H9 (cell line): ENCODE measurements around the gene MFRP. TPM values are rescaled to one million over a fixed set of nuclear protein-coding genes. Genes with fewer than 3 reads are reported as not detected.

Experiments
- DNase-seq: peaks from one replicate; pipeline ENCODE4 v3.0.0-alpha.2; 2017
- H2AFZ ChIP-seq: one replicate; pipeline ENCODE4 v1.6.1; 2013; ENCODE audit warnings: mild to moderate bottlenecking, low read length, control low read depth, moderate library complexity
- H2AK5ac ChIP-seq: 2 replicates; pipeline ENCODE4 v1.6.1; 2013; ENCODE audit warnings: low read length, control low read depth, mixed read lengths; ENCODE audit not compliant: insufficient read length
- H2BK120ac ChIP-seq: one replicate; pipeline ENCODE4 v1.6.1; 2013; ENCODE audit warnings: low read depth, mild to moderate bottlenecking, low read length, control low read depth, inconsistent platforms; ENCODE audit not compliant: poor library complexity, severe bottlenecking
- H2BK12ac ChIP-seq: 2 replicates; pipeline ENCODE4 v1.6.1; 2013; ENCODE audit warnings: low read length, control low read depth, mixed read lengths, low read depth; ENCODE audit not compliant: insufficient read length
- H2BK15ac ChIP-seq: 2 replicates; pipeline ENCODE4 v1.6.1; 2013; ENCODE audit warnings: low read depth, low read length, control low read depth
- H2BK20ac ChIP-seq: one replicate; pipeline ENCODE4 v1.6.1; 2013; ENCODE audit warnings: low read depth, mild to moderate bottlenecking, low read length, control low read depth, inconsistent platforms; ENCODE audit not compliant: poor library complexity, severe bottlenecking
- H2BK5ac ChIP-seq: 2 replicates; pipeline ENCODE4 v1.6.1; 2013; ENCODE audit warnings: low read length, control low read depth, mixed read lengths; ENCODE audit not compliant: insufficient read length
- H3K14ac ChIP-seq: 2 replicates; pipeline ENCODE4 v1.6.1; 2013; ENCODE audit warnings: low read length, control low read depth; ENCODE audit not compliant: insufficient read depth
- H3K18ac ChIP-seq: 2 replicates; pipeline ENCODE4 v1.6.1; 2013; ENCODE audit warnings: low read depth, mild to moderate bottlenecking, mixed read lengths, low read length, control low read depth; ENCODE audit not compliant: insufficient read length
- H3K23ac ChIP-seq: 2 replicates; pipeline ENCODE4 v1.6.1; 2013; ENCODE audit warnings: low read length, control low read depth, mixed read lengths, low read depth; ENCODE audit not compliant: insufficient read length
- H3K23me2 ChIP-seq: 2 replicates; pipeline ENCODE4 v1.6.1; 2013; ENCODE audit warnings: low read depth, mild to moderate bottlenecking, mixed read lengths, low read length, control low read depth; ENCODE audit not compliant: insufficient read length, poor library complexity, severe bottlenecking
- H3K27ac ChIP-seq: 2 replicates; pipeline ENCODE4 v1.5.1; 2013; ENCODE audit warnings: low read length, control low read depth, mixed read lengths, low read depth; ENCODE audit not compliant: insufficient read length
- H3K27me3 ChIP-seq: 2 replicates; pipeline ENCODE4 v1.6.1; 2013; ENCODE audit warnings: low read length, control low read depth, inconsistent platforms; ENCODE audit not compliant: insufficient read depth
- H3K4ac ChIP-seq: 2 replicates; pipeline ENCODE4 v1.6.1; 2013; ENCODE audit warnings: low read depth, mild to moderate bottlenecking, control low read depth, inconsistent platforms, low read length, moderate library complexity
- H3K4me1 ChIP-seq: 2 replicates; pipeline ENCODE4 v1.6.1; 2013; ENCODE audit warnings: low read length, control low read depth, inconsistent platforms; ENCODE audit not compliant: insufficient read depth
- H3K4me2 ChIP-seq: 2 replicates; pipeline ENCODE4 v1.6.1; 2013; ENCODE audit warnings: low read length, control low read depth, mixed read lengths; ENCODE audit not compliant: insufficient read length, insufficient read depth
- H3K56ac ChIP-seq: 2 replicates; pipeline ENCODE4 v1.6.1; 2013; ENCODE audit warnings: low read depth, mild to moderate bottlenecking, mixed read lengths, low read length, control low read depth; ENCODE audit not compliant: insufficient read length
- H3K79me1 ChIP-seq: 2 replicates; pipeline ENCODE4 v1.6.1; 2013; ENCODE audit warnings: low read depth, mild to moderate bottlenecking, moderate library complexity, low read length, control low read depth, inconsistent platforms; ENCODE audit not compliant: insufficient read depth, poor library complexity, severe bottlenecking
- H3K79me2 ChIP-seq: 2 replicates; pipeline ENCODE4 v1.6.1; 2013; ENCODE audit warnings: low read length, control low read depth, inconsistent platforms; ENCODE audit not compliant: insufficient read depth
- H3K9ac ChIP-seq: 2 replicates; pipeline ENCODE4 v1.6.1; 2013; ENCODE audit warnings: low read length, control low read depth, mixed read lengths; ENCODE audit not compliant: insufficient read length; ENCODE audit errors: extremely low read depth
- H3K9me3 ChIP-seq: one replicate; pipeline ENCODE4 v1.6.1; 2013; ENCODE audit warnings: low read depth, low read length, inconsistent platforms; ENCODE audit not compliant: control insufficient read depth
- H3T11ph ChIP-seq: one replicate; pipeline ENCODE4 v1.6.1; 2013; ENCODE audit warnings: mild to moderate bottlenecking, low read length, control low read depth, inconsistent platforms
- H4K20me1 ChIP-seq: one replicate; pipeline ENCODE4 v1.6.1; 2013; ENCODE audit not compliant: control insufficient read depth, insufficient read length, insufficient read depth
- H4K5ac ChIP-seq: 2 replicates; pipeline ENCODE4 v1.6.1; 2013; ENCODE audit warnings: low read depth, mild to moderate bottlenecking, mixed read lengths, low read length, control low read depth; ENCODE audit not compliant: insufficient read length
- H4K8ac ChIP-seq: replicated peaks from 2 replicates; pipeline ENCODE4 v1.6.1; 2013; ENCODE audit warnings: low read length, control low read depth, mixed read lengths, low read depth; ENCODE audit not compliant: insufficient read length
- H4K91ac ChIP-seq: 2 replicates; pipeline ENCODE4 v1.6.1; 2013; ENCODE audit warnings: low read depth, mild to moderate bottlenecking, moderate library complexity, mixed read lengths, low read length, control low read depth; ENCODE audit not compliant: insufficient read length
- H3K27ac Mint-ChIP-seq, 3 experiments: 2 replicates in 2 of 3; 3 replicates in 1 of 3; pipeline ENCODE4 v1.8.0; 2020 to 2021; ENCODE audit warnings: mixed read lengths in 3 of 3, mild to moderate bottlenecking in 1 of 3, moderate library complexity in 1 of 3
- H3K27me3 Mint-ChIP-seq: 2 replicates; pipeline ENCODE4 v1.8.0; 2021; ENCODE audit warnings: low read depth, mild to moderate bottlenecking, moderate library complexity, mixed read lengths
- H3K36me3 Mint-ChIP-seq, 3 experiments: 2 replicates in 2 of 3; 3 replicates in 1 of 3; pipeline ENCODE4 v1.8.0; 2020 to 2021; ENCODE audit warnings: low read depth in 3 of 3, mixed read lengths in 3 of 3; ENCODE audit not compliant: insufficient read depth in 1 of 3
- H3K4me1 Mint-ChIP-seq, 2 experiments: 2 replicates each; pipeline ENCODE4 v1.8.0; 2020; ENCODE audit warnings: mixed read lengths in 2 of 2
- H3K4me3 Mint-ChIP-seq, 2 experiments: 2 replicates in 1 of 2; 3 replicates in 1 of 2; pipeline ENCODE4 v1.8.0; 2020 to 2021; ENCODE audit warnings: mild to moderate bottlenecking in 2 of 2, mixed read lengths in 2 of 2, moderate library complexity in 1 of 2
- H3K9me3 Mint-ChIP-seq, 2 experiments: 2 replicates in 1 of 2; 3 replicates in 1 of 2; pipeline ENCODE4 v1.8.0; 2020; ENCODE audit warnings: mild to moderate bottlenecking in 2 of 2, mixed read lengths in 2 of 2, moderate library complexity in 1 of 2
- CTCF ChIP-seq: fragments of 200-600 bp; sonication (generic); conservative IDR thresholded peaks from 3 replicates; pipeline ENCODE4 v1.8.0; 2021; ENCODE audit warnings: antibody characterized with exemption, mild to moderate bottlenecking
- WGBS: extraction: QIAGEN DNeasy Blood & Tissue Kit; methylation state at CpG from one replicate; pipeline ENCODE4 v1.1.7; 2013; ENCODE audit warnings: missing lambda C conversion rate, low lambda C conversion rate, mixed read lengths; ENCODE audit not compliant: insufficient read length; ENCODE audit errors: extremely low coverage; 5-methylcytosine and 5-hydroxymethylcytosine counted together
- total RNA-seq: library from RNA; stranded (reverse); gene quantifications from 2 replicates; pipeline ENCODE4 v1.2.1, GENCODE V29; 2021

Gene MFRP
- total RNA-seq, 1 experiment from 2014 or later = not detected

GRCh38 chr11:119357074-119357473 is 10.6 kb upstream of the MFRP start:
- no peak overlapping the region for H4K91ac ChIP-seq
- H2BK15ac ChIP-seq = no peak overlapping the region
- no peak overlapping the region for H2AK5ac ChIP-seq
- H4K5ac ChIP-seq = no peak overlapping the region
- no peak for DNase-seq
- Mint-ChIP-seq H3K27ac (no peak overlapping the region), H3K4me1 (peaks cover 38 to 40% of the 10 kb centered on the region in 2 experiments), H3K27me3 (peaks cover 50% of the 10 kb centered on the region), H3K4me3 (peak overlapping the region; percentile 18 to 47; a peak in 3 of 5 replicates), H3K9me3 (no peaks in the 10 kb centered on the region), H3K36me3 (peaks cover 13 to 27% (median 24%) of the 10 kb centered on the region in 3 experiments; a peak in 6 of 7 replicates)
- H4K20me1 ChIP-seq = peaks cover 4% of the 10 kb centered on the region
- peaks cover 7% of the 10 kb centered on the region for H3K4me1 ChIP-seq
- H3K4ac ChIP-seq = no peak overlapping the region
- H3K27ac ChIP-seq = no peak overlapping the region
- H3K79me2 ChIP-seq = no peaks in the 10 kb centered on the region
- no peaks in the 10 kb centered on the region for H3K9me3 ChIP-seq
- no peak overlapping the region for H3K23ac ChIP-seq
- WGBS = no CpG with 5 or more reads among the region's 13 CpGs
- no peak overlapping the region for H3K14ac ChIP-seq
- no peak overlapping the region for H2BK120ac ChIP-seq
- H2BK5ac ChIP-seq = no peak overlapping the region
- peaks cover 6% of the 10 kb centered on the region for H3K23me2 ChIP-seq
- H3K79me1 ChIP-seq = no peaks in the 10 kb centered on the region
- no peak for TF ChIP-seq CTCF
- no peak overlapping the region for H3T11ph ChIP-seq
- no peak overlapping the region for H4K8ac ChIP-seq
- H3K56ac ChIP-seq = no peak overlapping the region
- no peak overlapping the region for H3K18ac ChIP-seq
- H2BK20ac ChIP-seq = no peak overlapping the region
- H3K9ac ChIP-seq = no peak overlapping the region
- no peak overlapping the region for H2BK12ac ChIP-seq
- H2AFZ ChIP-seq = no peak overlapping the region
- H3K27me3 ChIP-seq = no peaks in the 10 kb centered on the region
- peak overlapping the region; percentile 65 for H3K4me2 ChIP-seq
